Activated CD4-positive, alpha-beta T cell treated with anti-CD3 and anti-CD28 coated beads for 36 hours (primary cell): Measurements from ENCODE around the gene C1orf50. TPM values are rescaled to one million over a fixed set of nuclear protein-coding genes. Genes with fewer than 3 reads are reported as not detected.

Source experiments
- ATAC-seq: fragments of 200-7000 bp; cut with Tn5 transposase; one replicate; pipeline ENCODE4 v1.10.0; 2021; ENCODE audit warnings: mild to moderate bottlenecking, moderate library complexity
- CTCF ChIA-PET: fragments of 350-600 bp; sonication (Branson Sonifier 250); formaldehyde crosslinking; loops from one replicate; lab custom pipeline; 2021; ENCODE audit warnings: antibody characterized with exemption; lab: Charles Lee
- POLR2A ChIA-PET: fragments of 350-600 bp; sonication (Branson Sonifier 250); formaldehyde crosslinking; loops from one replicate; lab custom pipeline; 2021; ENCODE audit warnings: antibody characterized with exemption, inconsistent platforms; lab: Charles Lee
- DNase-seq: peaks from one replicate; pipeline ENCODE4 v3.0.0-alpha.2; 2020
- H3K27ac Mint-ChIP-seq: one replicate; pipeline ENCODE4 v1.8.0; 2021; ENCODE audit warnings: mixed read lengths
- H3K27me3 Mint-ChIP-seq: one replicate; pipeline ENCODE4 v1.8.0; 2021; ENCODE audit warnings: mixed read lengths
- H3K36me3 Mint-ChIP-seq: one replicate; pipeline ENCODE4 v1.8.0; 2021; ENCODE audit warnings: low read depth, mixed read lengths
- H3K4me1 Mint-ChIP-seq: one replicate; pipeline ENCODE4 v1.8.0; 2021; ENCODE audit warnings: mixed read lengths
- H3K4me3 Mint-ChIP-seq: one replicate; pipeline ENCODE4 v1.8.0; 2021; ENCODE audit warnings: mild to moderate bottlenecking, moderate library complexity, mixed read lengths
- H3K9me3 Mint-ChIP-seq: one replicate; pipeline ENCODE4 v1.8.0; 2021; ENCODE audit warnings: low read depth, mixed read lengths
- intact Hi-C, 2 experiments: fragments of 100-400 bp; cut with DNase I in 1 of 2; cut with micrococcal nuclease in 1 of 2; formaldehyde crosslinking; loops; one replicate each; pipeline versions ENCODE4 v1.14.2 to v1.15.1; 2022 to 2024; cut with DNase I, micrococcal nuclease
- total RNA-seq, 2 experiments: library from RNA; stranded (reverse); gene quantifications; one replicate each; pipeline ENCODE4 v1.2.3, GENCODE V29; 2021

The C1orf50 gene
- total RNA-seq, 2 experiments from 2014 or later, result 4.0 to 8.0 TPM

- no peak for ATAC-seq
- ChIA-PET POLR2A (interaction anchor here (0.6 kb wide), 1 partner anchor 8 kb away, joined by 4 read pairs; no protein-coding TSS in a partner anchor), CTCF (interaction anchor here (0.6 to 2.5 kb wide), 3 partner anchors 25 to 1363 kb away, joined by 3 to 12 read pairs (median 5); partner anchors contain the start of gene ZNF691)
- H3K27me3 Mint-ChIP-seq, result peaks cover 2% of the 10 kb centered on the region
- intact Hi-C loops, result no loop called here
- peaks cover 3% of the 10 kb centered on the region for H3K36me3 Mint-ChIP-seq
- peaks cover 23% of the 10 kb centered on the region for H3K4me1 Mint-ChIP-seq
- H3K9me3 Mint-ChIP-seq, result no peaks in the 10 kb centered on the region
- no peak for DNase-seq
- no peak overlapping the region for H3K27ac Mint-ChIP-seq
- H3K4me3 Mint-ChIP-seq, result no peak overlapping the region
Observed at GRCh38 chr1:42820813-42821212, 53.8 kb downstream of the C1orf50 start.

GRCh38 chr1:42821690-42822089, 54.6 kb downstream of the C1orf50 start:
- DNase-seq (no peak), ATAC-seq (no peak)
- Mint-ChIP-seq H3K27ac (no peak overlapping the region), H3K4me3 (no peak overlapping the region), H3K36me3 (peaks cover 3% of the 10 kb centered on the region), H3K4me1 (peaks cover 16% of the 10 kb centered on the region), H3K9me3 (no peaks in the 10 kb centered on the region), H3K27me3 (peaks cover 2% of the 10 kb centered on the region)
- intact Hi-C loops, result no loop called here
- ChIA-PET POLR2A (no interaction called here), CTCF (interaction anchor here (0.6 to 2.5 kb wide), 2 partner anchors 25 to 1363 kb away, joined by 3 to 12 read pairs; partner anchors contain the start of gene ZNF691)

- peaks cover 3% of the 10 kb centered on the region for H3K36me3 Mint-ChIP-seq
- no peak overlapping the region for H3K4me3 Mint-ChIP-seq
- no peaks in the 10 kb centered on the region for H3K9me3 Mint-ChIP-seq
- intact Hi-C loops, result no loop called here
- H3K27me3 Mint-ChIP-seq, result peaks cover 2% of the 10 kb centered on the region
- DNase-seq (no peak), ATAC-seq (no peak)
- peaks cover 12% of the 10 kb centered on the region for H3K4me1 Mint-ChIP-seq
- H3K27ac Mint-ChIP-seq, result no peak overlapping the region
- ChIA-PET POLR2A (no interaction called here), CTCF (interaction anchor here (1.0 to 1.3 kb wide), 4 partner anchors 9 to 251 kb away, joined by 3 to 4 read pairs (median 3); no protein-coding TSS in a partner anchor)
Observed at GRCh38 chr1:42822800-42823392, 55.8 kb downstream of the C1orf50 start.

- H3K27me3 Mint-ChIP-seq, result no peaks in the 10 kb centered on the region
- H3K27ac Mint-ChIP-seq, result no peak overlapping the region
- H3K9me3 Mint-ChIP-seq, result no peaks in the 10 kb centered on the region
- intact Hi-C loops, result no loop called here
- ATAC-seq, result no peak
- ChIA-PET CTCF (interaction anchor here (0.9 to 1.4 kb wide), 3 partner anchors 9 to 249 kb away, joined by 3 to 4 read pairs (median 3); no protein-coding TSS in a partner anchor), POLR2A (interaction anchor here (1.0 kb wide), 1 partner anchor 89 kb away, joined by 3 read pairs; no protein-coding TSS in a partner anchor)
- no peak for DNase-seq
- no peak overlapping the region for H3K4me3 Mint-ChIP-seq
- no peaks in the 10 kb centered on the region for H3K36me3 Mint-ChIP-seq
- H3K4me1 Mint-ChIP-seq, result peaks cover 9% of the 10 kb centered on the region
Observed at GRCh38 chr1:42824481-42825035, 57.5 kb downstream of the C1orf50 start.

GRCh38 chr1:42825036-42825851, 58.2 kb downstream of the C1orf50 start:
- Mint-ChIP-seq H3K9me3 (no peaks in the 10 kb centered on the region), H3K27me3 (no peaks in the 10 kb centered on the region), H3K4me3 (no peak overlapping the region), H3K36me3 (no peaks in the 10 kb centered on the region), H3K4me1 (peaks cover 9% of the 10 kb centered on the region), H3K27ac (no peak overlapping the region)
- intact Hi-C loops, result no loop called here
- ChIA-PET CTCF (interaction anchor here (0.9 to 1.4 kb wide), 4 partner anchors 9 to 248 kb away, joined by 3 to 4 read pairs (median 4); no protein-coding TSS in a partner anchor), POLR2A (interaction anchor here (1.0 kb wide), 1 partner anchor 88 kb away, joined by 3 read pairs; no protein-coding TSS in a partner anchor)
- no peak for DNase-seq
- ATAC-seq, result no peak

Other genes starting within 250 kb of the C1orf50 start
- 100 to 1,000 TPM; 111 to 114 TPM for gene PPIH, start 108.8 kb upstream of the C1orf50 start, total RNA-seq
- 1,000 to 10,000 TPM; 1,224 to 1,435 TPM for gene YBX1, start 84.8 kb upstream of the C1orf50 start, total RNA-seq
- not detected for gene CLDN19, start 27.0 kb upstream of the C1orf50 start, total RNA-seq
- 10 to 100 TPM; 24.3 to 28.8 TPM for gene P3H1, start 221 bp upstream of the C1orf50 start, total RNA-seq
- gene TMEM269, start 17.7 kb downstream of the C1orf50 start, total RNA-seq, result under 1 TPM; 0.19 to 0.48 TPM
- gene ERMAP, start 49.9 kb downstream of the C1orf50 start, total RNA-seq, result 1 to 10 TPM; 4.5 to 6.4 TPM
- 10 to 100 TPM; 14.5 to 14.6 TPM for gene SVBP, start 50.1 kb downstream of the C1orf50 start, total RNA-seq
- gene ZNF691, start 79.4 kb downstream of the C1orf50 start, total RNA-seq, result 10 to 100 TPM; 10.5 to 11.7 TPM
- gene SLC2A1, start 191.6 kb downstream of the C1orf50 start, total RNA-seq, result 100 to 1,000 TPM; 115 to 125 TPM